Lung (tissue), 12 donors: ENCODE results near the gene SCGB3A1. TPM values are rescaled to one million over a fixed set of nuclear protein-coding genes. Genes with fewer than 3 reads are reported as not detected.

Source experiments
- ATAC-seq: fragments of 200-7000 bp; cut with Tn5 transposase; one replicate; pipeline ENCODE4 v1.9.1; 2020; ENCODE audit warnings: moderate number of reproducible peaks; ENCODE audit not compliant: insufficient read depth, low FRiP score
- DNase-seq, 3 donors: peaks; one replicate each; pipeline ENCODE4 v3.0.0-alpha.2; 2013 to 2017
- H3K27ac ChIP-seq, 2 donors: one replicate each; pipeline ENCODE4 v1.5.1; 2013; ENCODE audit warnings: mild to moderate bottlenecking in 2 of 2, moderate library complexity in 2 of 2, control low read depth in 1 of 2, inconsistent platforms in 1 of 2, low read depth in 1 of 2, low read length in 1 of 2
- H3K27me3 ChIP-seq, 3 donors: one replicate each; pipeline ENCODE4 v1.5.1; 2013; ENCODE audit warnings: low read length in 2 of 3; ENCODE audit not compliant: control insufficient read depth in 3 of 3, insufficient read depth in 3 of 3
- H3K36me3 ChIP-seq, 4 donors: one replicate each; pipeline ENCODE4 v1.5.1; 2013; ENCODE audit warnings: low read length in 4 of 4, mild to moderate bottlenecking in 1 of 4, moderate library complexity in 1 of 4; ENCODE audit not compliant: control insufficient read depth in 4 of 4, insufficient read depth in 4 of 4
- H3K4me1 ChIP-seq, 5 donors: one replicate each; pipeline ENCODE4 v1.5.1; 2013; ENCODE audit warnings: low read length in 5 of 5, mild to moderate bottlenecking in 2 of 5, moderate library complexity in 1 of 5; ENCODE audit not compliant: control insufficient read depth in 5 of 5, insufficient read depth in 5 of 5
- H3K4me3 ChIP-seq: one replicate; pipeline ENCODE4 v1.5.1; 2013; ENCODE audit warnings: mild to moderate bottlenecking, control low read depth, moderate library complexity
- H3K9ac ChIP-seq, 2 donors: one replicate each; pipeline ENCODE4 v1.5.1; 2013; ENCODE audit warnings: low read length in 2 of 2, control low read depth in 1 of 2; ENCODE audit not compliant: insufficient read depth in 1 of 2
- H3K9me3 ChIP-seq, 4 donors: one replicate each; pipeline ENCODE4 v1.5.1; 2013; ENCODE audit warnings: low read length in 3 of 4, mild to moderate bottlenecking in 1 of 4, moderate library complexity in 1 of 4; ENCODE audit not compliant: control insufficient read depth in 4 of 4, insufficient read depth in 3 of 4
- WGBS, 2 donors: extraction: QIAGEN DNeasy Blood & Tissue Kit; methylation state at CpG; one replicate each; pipeline ENCODE4 v1.1.7; 2013; 5-methylcytosine and 5-hydroxymethylcytosine counted together
- polyA plus RNA-seq, 2 donors: library from polyadenylated mRNA; stranded (reverse); fragments of 200-250 nt; gene quantifications; one replicate each; pipeline ENCODE4 v1.2.1, GENCODE V29; 2013
- total RNA-seq, 2 donors: library from RNA; depleted of rRNA in 1 of 2; stranded (reverse); fragments of >200 nt in 1 of 2; gene quantifications; one replicate each; pipeline ENCODE4 v1.2.1, GENCODE V29; 2014 to 2021
- TF ChIP-seq, protein P1 (sequence below): IDR thresholded peaks from 2 replicates; pipeline ENCODE4 v1.5.1; 2012; ENCODE audit warnings: mild to moderate bottlenecking; ENCODE audit errors: control extremely low read depth, extremely low read depth
- donor health status: control.
- donor health status: control.
- donor health status: Bipolar disorder and iron deficiency.
- donor health status: healthy.
- donor health status: DM: yes; HTN: yes; CAD: no.

SCGB3A1 gene
- total and polyA plus RNA-seq, 4 donors: 119 to 3,799 (median 1,024) TPM

DNA sequence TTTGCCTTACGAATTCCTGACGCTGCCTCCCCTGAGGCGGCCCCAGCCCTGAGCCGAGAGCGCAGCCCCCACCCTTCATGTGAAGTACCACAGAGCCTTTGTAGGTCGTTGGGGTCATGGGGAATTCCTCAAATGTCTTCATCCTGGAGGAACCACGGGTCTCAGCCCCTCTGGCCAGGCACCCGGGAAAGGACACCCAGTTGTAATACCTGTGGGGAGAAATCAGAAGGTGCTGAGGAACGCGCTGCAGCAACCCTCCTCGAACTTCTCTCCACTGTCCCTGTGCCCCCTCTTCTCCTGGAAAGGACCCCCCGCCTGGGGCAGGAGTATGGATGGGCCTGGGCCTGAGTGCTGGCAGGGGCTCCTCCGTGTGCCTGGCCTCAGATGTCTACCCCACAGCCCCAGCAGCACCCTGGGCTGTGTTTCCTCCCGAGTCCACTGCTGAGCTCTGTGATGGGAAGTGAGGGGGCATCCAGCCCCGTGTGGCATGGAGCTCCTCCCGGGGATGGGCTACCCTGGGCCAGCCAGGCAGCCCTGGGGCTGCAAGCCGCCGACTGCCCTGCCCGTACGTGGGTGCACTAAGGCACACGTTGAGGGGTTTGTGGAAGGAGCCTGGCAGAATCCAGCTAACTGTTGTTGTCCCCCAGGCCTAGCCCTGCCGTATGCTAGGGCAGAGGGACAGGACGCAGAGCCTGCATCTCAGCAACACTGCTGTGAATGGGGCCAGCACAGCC, 18.7 kb upstream of the SCGB3A1 start:
- H3K9ac ChIP-seq: no peak overlapping the region
- WGBS, 2 donors: 85 to 87% methylated on average over 23 of the region's 23 CpGs
- no peaks in the 10 kb centered on the region for H3K4me1 ChIP-seq
- TF ChIP-seq, protein P1, sequence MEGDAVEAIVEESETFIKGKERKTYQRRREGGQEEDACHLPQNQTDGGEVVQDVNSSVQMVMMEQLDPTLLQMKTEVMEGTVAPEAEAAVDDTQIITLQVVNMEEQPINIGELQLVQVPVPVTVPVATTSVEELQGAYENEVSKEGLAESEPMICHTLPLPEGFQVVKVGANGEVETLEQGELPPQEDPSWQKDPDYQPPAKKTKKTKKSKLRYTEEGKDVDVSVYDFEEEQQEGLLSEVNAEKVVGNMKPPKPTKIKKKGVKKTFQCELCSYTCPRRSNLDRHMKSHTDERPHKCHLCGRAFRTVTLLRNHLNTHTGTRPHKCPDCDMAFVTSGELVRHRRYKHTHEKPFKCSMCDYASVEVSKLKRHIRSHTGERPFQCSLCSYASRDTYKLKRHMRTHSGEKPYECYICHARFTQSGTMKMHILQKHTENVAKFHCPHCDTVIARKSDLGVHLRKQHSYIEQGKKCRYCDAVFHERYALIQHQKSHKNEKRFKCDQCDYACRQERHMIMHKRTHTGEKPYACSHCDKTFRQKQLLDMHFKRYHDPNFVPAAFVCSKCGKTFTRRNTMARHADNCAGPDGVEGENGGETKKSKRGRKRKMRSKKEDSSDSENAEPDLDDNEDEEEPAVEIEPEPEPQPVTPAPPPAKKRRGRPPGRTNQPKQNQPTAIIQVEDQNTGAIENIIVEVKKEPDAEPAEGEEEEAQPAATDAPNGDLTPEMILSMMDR: no peak
- DNase-seq: no peak
- no peak overlapping the region for H3K4me3 ChIP-seq
- no peak for ATAC-seq
- H3K9me3 ChIP-seq: no peaks in the 10 kb centered on the region
- peaks cover 0 to 11% (median 0%) of the 10 kb centered on the region in 4 donors for H3K36me3 ChIP-seq
- no peaks in the 10 kb centered on the region for H3K27me3 ChIP-seq
- no peak overlapping the region for H3K27ac ChIP-seq

DNA sequence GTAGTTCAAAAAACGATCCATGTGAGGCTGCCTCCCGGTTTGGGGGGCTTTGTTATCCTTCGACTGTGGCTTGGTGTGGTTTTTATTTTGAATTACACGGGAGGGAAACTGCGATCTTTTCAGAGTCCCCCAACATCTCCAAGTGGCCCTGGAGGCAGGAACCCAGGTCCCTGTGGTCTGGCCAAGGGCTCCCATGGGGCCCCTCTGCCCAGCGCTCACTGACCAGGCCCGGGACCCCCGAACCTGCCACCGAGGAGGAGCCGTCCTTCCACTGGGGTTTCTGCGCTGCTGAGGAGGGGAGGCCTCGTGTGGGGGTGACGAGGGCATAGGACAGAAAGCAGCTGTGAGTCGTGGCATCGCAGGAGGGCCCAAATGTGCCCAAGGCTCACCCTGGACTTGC, 18.1 kb upstream of the SCGB3A1 start:
- WGBS, 2 donors: 91 to 92% methylated on average over 15 of the region's 15 CpGs
- peaks cover 0 to 11% (median 0%) of the 10 kb centered on the region in 4 donors for H3K36me3 ChIP-seq
- H3K27ac ChIP-seq: no peak overlapping the region
- ATAC-seq (no peak), DNase-seq (no peak)
- H3K27me3 ChIP-seq: no peaks in the 10 kb centered on the region
- TF ChIP-seq, protein P1: no peak
- H3K4me3 ChIP-seq: no peak overlapping the region
- no peaks in the 10 kb centered on the region for H3K9me3 ChIP-seq
- H3K4me1 ChIP-seq: no peaks in the 10 kb centered on the region
- H3K9ac ChIP-seq: no peak overlapping the region

DNA sequence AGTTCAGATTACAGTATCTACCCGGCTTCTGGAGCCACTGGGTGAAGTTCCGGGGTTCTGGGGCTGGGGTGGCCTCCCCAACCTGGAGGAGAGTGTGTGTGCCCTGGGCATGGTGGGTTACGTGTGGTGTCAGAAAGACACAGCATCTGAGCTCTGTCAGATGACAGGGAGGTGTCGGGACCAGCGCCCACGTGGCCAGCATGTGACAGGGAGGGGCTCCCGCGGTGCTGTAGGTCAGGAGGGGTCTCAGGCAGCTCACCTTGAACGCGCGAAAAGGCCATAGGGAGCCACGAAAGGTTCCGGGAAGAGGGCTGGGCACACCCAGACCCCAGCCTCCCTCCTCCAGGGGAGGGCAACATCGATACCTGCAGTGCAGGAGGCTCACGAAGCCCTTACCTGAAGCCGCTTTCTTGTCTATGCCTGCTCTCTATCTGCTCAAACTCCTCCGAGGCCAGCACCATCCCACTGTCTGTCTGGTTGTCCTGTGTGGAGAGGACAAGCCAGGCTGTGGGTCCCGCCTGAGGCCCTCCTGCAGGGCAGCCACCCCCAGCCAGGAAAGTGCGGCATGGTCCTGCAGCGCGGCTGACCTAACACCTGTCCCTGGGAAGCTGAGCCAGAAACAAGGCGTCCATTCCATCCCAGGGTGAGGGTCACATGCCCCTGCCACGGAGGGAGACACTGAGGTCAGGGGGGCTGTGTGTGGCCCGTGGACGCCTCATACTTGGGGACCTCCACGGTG, 17.4 kb upstream of the SCGB3A1 start:
- ATAC-seq (no peak), DNase-seq (no peak)
- H3K27me3 ChIP-seq: no peaks in the 10 kb centered on the region
- peak overlapping the region in 1 of 2 donors; percentile 4 for H3K27ac ChIP-seq
- H3K9me3 ChIP-seq: no peaks in the 10 kb centered on the region
- TF ChIP-seq, protein P1: no peak
- H3K4me1 ChIP-seq: no peaks in the 10 kb centered on the region
- 91 to 94% methylated on average over 26 of the region's 26 CpGs for WGBS, 2 donors
- H3K9ac ChIP-seq: no peak overlapping the region
- H3K36me3 ChIP-seq: peaks cover 0 to 11% (median 0%) of the 10 kb centered on the region in 4 donors
- no peak overlapping the region for H3K4me3 ChIP-seq
